IMR-90 (cell line): ENCODE results near the gene RDH16. TPM values are rescaled to one million over a fixed set of nuclear protein-coding genes. Genes with fewer than 3 reads are reported as not detected.

Experiments
- ATAC-seq: fragments of 200-7000 bp; cut with Tn5 transposase; 2 replicates; pipeline ENCODE4 v1.9.1; 2020; ENCODE audit warnings: low read depth, mild to moderate bottlenecking, moderate library complexity
- BruUV-seq: library from RNA; stranded (reverse); fragments of 400-500 nt; replicated peaks from 2 replicates; lab custom pipeline; 2021; lab: Mats Ljungman, UMichigan
- CTCF ChIA-PET: fragments of 300-600 bp; formaldehyde crosslinking; extraction: SDS; loops from one replicate; lab custom pipeline; 2021; ENCODE audit warnings: antibody characterized with exemption; lab: Yijun Ruan, JAX
- POLR2A ChIA-PET: fragments of 300-600 bp; sonication (Branson Sonifier 250); formaldehyde crosslinking; loops from one replicate; lab custom pipeline; 2022; ENCODE audit warnings: antibody characterized with exemption; ENCODE audit not compliant: unreplicated experiment; lab: Charles Lee
- DNase-seq: peaks from one replicate; pipeline ENCODE4 v3.0.0; 2013
- H2AFZ ChIP-seq: replicated peaks from 2 replicates; pipeline ENCODE3; 2013; ENCODE audit warnings: low read length, mild to moderate bottlenecking; ENCODE audit not compliant: poor library complexity
- H2AK5ac ChIP-seq: 2 replicates; pipeline ENCODE4 v1.6.1; 2013; ENCODE audit warnings: low read depth, low read length, inconsistent platforms
- H2AK9ac ChIP-seq: replicated peaks from 2 replicates; pipeline ENCODE3; 2013; ENCODE audit warnings: mild to moderate bottlenecking, low read depth, low read length, moderate library complexity; ENCODE audit not compliant: poor library complexity
- H2BK120ac ChIP-seq: 2 replicates; pipeline ENCODE4 v1.6.1; 2013; ENCODE audit warnings: low read depth, low read length, inconsistent platforms
- H2BK15ac ChIP-seq: 3 replicates; pipeline ENCODE4 v1.6.1; 2013; ENCODE audit warnings: low read depth, low read length, inconsistent platforms
- H2BK20ac ChIP-seq: 2 replicates; pipeline ENCODE4 v1.6.1; 2013; ENCODE audit warnings: low read depth, mild to moderate bottlenecking, inconsistent platforms, low read length, moderate library complexity
- H2BK5ac ChIP-seq: 2 replicates; pipeline ENCODE4 v1.6.1; 2013; ENCODE audit warnings: mild to moderate bottlenecking, low read depth, low read length, inconsistent platforms; ENCODE audit not compliant: poor library complexity, severe bottlenecking
- H3K14ac ChIP-seq: replicated peaks from 2 replicates; pipeline ENCODE4 v1.6.1; 2013; ENCODE audit warnings: low read depth, low read length, inconsistent platforms
- H3K18ac ChIP-seq: 2 replicates; pipeline ENCODE4 v1.6.1; 2013; ENCODE audit warnings: low read depth, low read length, control low read depth
- H3K23ac ChIP-seq: 2 replicates; pipeline ENCODE4 v1.6.1; 2013; ENCODE audit warnings: low read depth, low read length, inconsistent platforms
- H3K27ac ChIP-seq: 2 replicates; pipeline ENCODE4 v1.5.1; 2013; ENCODE audit warnings: mild to moderate bottlenecking, control low read depth, low read length; ENCODE audit not compliant: insufficient read depth
- H3K27me3 ChIP-seq: 2 replicates; pipeline ENCODE4 v1.6.1; 2013; ENCODE audit warnings: low read length; ENCODE audit not compliant: control insufficient read depth, insufficient read depth
- H3K36me3 ChIP-seq: 2 replicates; pipeline ENCODE4 v1.6.1; 2013; ENCODE audit warnings: low read length, mixed read lengths; ENCODE audit not compliant: control insufficient read depth, insufficient read depth
- H3K4ac ChIP-seq: 2 replicates; pipeline ENCODE4 v1.6.1; 2013; ENCODE audit warnings: low read depth, low read length, inconsistent platforms
- H3K4me1 ChIP-seq: 2 replicates; pipeline ENCODE4 v1.6.1; 2013; ENCODE audit warnings: low read length, mixed read lengths; ENCODE audit not compliant: control insufficient read depth, insufficient read depth
- H3K4me2 ChIP-seq: 2 replicates; pipeline ENCODE4 v1.6.1; 2013; ENCODE audit warnings: low read depth, mild to moderate bottlenecking, control low read depth, low read length, moderate library complexity
- H3K4me3 ChIP-seq: 2 replicates; pipeline ENCODE4 v1.5.1; 2013; ENCODE audit warnings: low read depth, mild to moderate bottlenecking, control low read depth, low read length, moderate library complexity; ENCODE audit not compliant: insufficient read depth
- H3K56ac ChIP-seq: 2 replicates; pipeline ENCODE4 v1.6.1; 2013; ENCODE audit warnings: low read length, inconsistent platforms; ENCODE audit not compliant: insufficient read depth; ENCODE audit errors: extremely low read depth
- H3K79me1 ChIP-seq, 2 experiments: 2 replicates each; pipeline ENCODE4 v1.6.1; 2013; ENCODE audit warnings: low read length in 2 of 2, inconsistent platforms in 1 of 2, low read depth in 1 of 2
- H3K9ac ChIP-seq: 2 replicates; pipeline ENCODE4 v1.6.1; 2013; ENCODE audit warnings: low read depth, low read length, control low read depth
- H3K9me1 ChIP-seq: 2 replicates; pipeline ENCODE4 v1.6.1; 2013; ENCODE audit warnings: low read length, inconsistent platforms; ENCODE audit not compliant: insufficient read depth
- H3K9me3 ChIP-seq: 2 replicates; pipeline ENCODE4 v1.6.1; 2013; ENCODE audit warnings: low read length; ENCODE audit not compliant: control insufficient read depth, insufficient read depth
- H4K20me1 ChIP-seq: 2 replicates; pipeline ENCODE4 v1.6.1; 2013; ENCODE audit warnings: low read length, inconsistent platforms; ENCODE audit not compliant: insufficient read depth
- H4K5ac ChIP-seq: 2 replicates; pipeline ENCODE4 v1.6.1; 2013; ENCODE audit warnings: mild to moderate bottlenecking, low read depth, low read length, control low read depth
- H4K8ac ChIP-seq, 2 experiments: 2 replicates each; pipeline ENCODE4 v1.6.1; 2013; ENCODE audit warnings: low read depth in 2 of 2, low read length in 2 of 2, control low read depth in 1 of 2, inconsistent platforms in 1 of 2
- H4K91ac ChIP-seq: 2 replicates; pipeline ENCODE4 v1.6.1; 2013; ENCODE audit warnings: low read depth, low read length, inconsistent platforms; ENCODE audit not compliant: insufficient read depth
- BHLHE40 ChIP-seq: fragments of 150-350 bp; IDR thresholded peaks from 2 replicates; pipeline ENCODE4 v1.6.1; 2016; ENCODE audit warnings: mild to moderate bottlenecking, low read depth, low read length
- CEBPB ChIP-seq: IDR thresholded peaks from 2 replicates; pipeline ENCODE4 v1.6.1; 2012; ENCODE audit warnings: low read depth, low read length, improper control_type of control experiment
- RFX5 ChIP-seq: IDR thresholded peaks from 2 replicates; pipeline ENCODE4 v1.8.0; 2012; ENCODE audit warnings: low read depth, mild to moderate bottlenecking, low read length, moderate library complexity
- SMC3 ChIP-seq: fragments of 150-350 bp; IDR thresholded peaks from 2 replicates; pipeline ENCODE4 v1.6.1; 2016; ENCODE audit warnings: low read depth, mild to moderate bottlenecking, antibody characterized with exemption, low read length, moderate library complexity
- WGBS, 2 experiments: methylation state at CpG; one replicate each; pipeline versions ENCODE4 v1.1.5 to v1.1.7; 2013; ENCODE audit warnings: missing lambda C conversion rate in 2 of 2; ENCODE audit not compliant: insufficient read length in 1 of 2; ENCODE audit errors: extremely low coverage in 2 of 2; 5-methylcytosine and 5-hydroxymethylcytosine counted together
- dilution Hi-C: fragments of 300-500 bp; cut with HindIII; formaldehyde crosslinking; loops from one replicate; pipeline ENCODE4 v1.14.3; 2018; ENCODE audit warnings: low sequenced_read_pairs; ENCODE audit not compliant: unreplicated experiment
- in situ Hi-C: fragments of 300-500 bp; cut with MboI; formaldehyde crosslinking; loops from 3 replicates; pipeline ENCODE4 v1.14.3; 2019; ENCODE audit warnings: low sequenced_read_pairs, inconsistent platforms, mixed read lengths
- intact Hi-C: fragments of 100-400 bp; cut with micrococcal nuclease; formaldehyde crosslinking; loops from 2 replicates; pipeline ENCODE4 v1.10.0; 2022
- polyA plus RNA-seq, 3 experiments: library from polyadenylated mRNA; depleted of rRNA; stranded (reverse); fragments of >200 nt; gene quantifications; 2 replicates each; pipeline ENCODE4 v1.2.3, GENCODE V29; 2012; ENCODE audit warnings: low replicate concordance in 1 of 3
- total RNA-seq: library from RNA; depleted of rRNA; stranded (reverse); fragments of >200 nt; gene quantifications from 2 replicates; pipeline ENCODE4 v1.2.3, GENCODE V29; 2012

The RDH16 gene
- total and polyA plus RNA-seq, 2 of the 4 experiments (the other 2 are of a cell fraction): not detected

GRCh38 chr12:56908136-56908535, 49.3 kb downstream of the RDH16 start:
- no peak overlapping the region for H3K4me3 ChIP-seq
- H3K4me1 ChIP-seq: no peaks in the 10 kb centered on the region
- H2AK9ac ChIP-seq: no peak overlapping the region
- in situ Hi-C loops: no loop called here
- H3K23ac ChIP-seq: no peak overlapping the region
- no peak overlapping the region for H2BK5ac ChIP-seq
- H3K9ac ChIP-seq: no peak overlapping the region
- peaks cover 3% of the 10 kb centered on the region; the same call in 1 of the 2 replicates for H3K9me3 ChIP-seq
- H4K8ac ChIP-seq: no peak overlapping the region
- no peak overlapping the region for H3K27ac ChIP-seq
- no peak overlapping the region for H2BK15ac ChIP-seq
- H4K91ac ChIP-seq: no peak overlapping the region
- no peak overlapping the region for H3K14ac ChIP-seq
- H3K18ac ChIP-seq: no peak overlapping the region
- ChIA-PET CTCF (no interaction called here), POLR2A (no interaction called here)
- H3K79me1 ChIP-seq: no peaks in the 10 kb centered on the region
- no peak overlapping the region for H2BK20ac ChIP-seq
- H3K27me3 ChIP-seq: 0 out of 2 replicates have a peak, but pooled peaks cover 2% of the 10 kb centered on the region
- 74% methylated on average over 3 of the region's 5 CpGs; no CpG with 5 or more reads in 1 of the 2 experiments for WGBS, 2 experiments
- dilution Hi-C loops: no loop called here
- H4K20me1 ChIP-seq: no peaks in the 10 kb centered on the region
- H3K4ac ChIP-seq: no peak overlapping the region
- H2AK5ac ChIP-seq: no peak overlapping the region
- H4K5ac ChIP-seq: no peak overlapping the region
- no peaks in the 10 kb centered on the region for H3K36me3 ChIP-seq
- H3K56ac ChIP-seq: no peak overlapping the region
- ATAC-seq: no peak
- intact Hi-C loops: no loop called here
- H2AFZ ChIP-seq: no peak overlapping the region
- H2BK120ac ChIP-seq: no peak overlapping the region
- H3K4me2 ChIP-seq: no peak overlapping the region
- H3K9me1 ChIP-seq: no peaks in the 10 kb centered on the region
- DNase-seq: no peak
- no TSS peak for BruUV-seq
- TF ChIP-seq CEBPB (no peak), RFX5 (no peak), BHLHE40 (no peak), SMC3 (no peak)
